K562 (cell line): ENCODE results near the gene SLC12A9. TPM values are rescaled to one million over a fixed set of nuclear protein-coding genes. Genes with fewer than 3 reads are reported as not detected.

Experiments
- HMG20B ChIP-seq: fragments of 250-450 bp; sonication (Bioruptor Pico); IDR thresholded peaks from 2 replicates; pipeline ENCODE4 v1.5.0; 2021; ENCODE audit warnings: mild to moderate bottlenecking
- KHSRP ChIP-seq: fragments of 450-650 bp; IDR thresholded peaks from 2 replicates; pipeline ENCODE4 v1.6.1; 2017
- MAFF ChIP-seq: IDR thresholded peaks from 2 replicates; pipeline ENCODE4 v1.6.1; 2012; ENCODE audit warnings: low read length, improper control_type of control experiment
- NFIX ChIP-seq: fragments of 250-450 bp; sonication (Bioruptor Pico); IDR thresholded peaks from 2 replicates; pipeline ENCODE4 v1.4.0; 2020; ENCODE audit warnings: low read depth, mild to moderate bottlenecking, moderate library complexity
- PYGO2 ChIP-seq: fragments of 450-650 bp; IDR thresholded peaks from 2 replicates; pipeline ENCODE4 v1.6.1; 2016; ENCODE audit warnings: mild to moderate bottlenecking, missing genetic modification characterization, moderate library complexity, missing compliant biosample characterization
- SMC3 ChIP-seq: conservative IDR thresholded peaks from 2 replicates; pipeline ENCODE4 v1.6.1; 2011; ENCODE audit warnings: low read depth, low read length, improper control_type of control experiment; ENCODE audit not compliant: insufficient read depth
- STAT5B ChIP-seq: fragments of 250-450 bp; sonication (Bioruptor Pico); IDR thresholded peaks from 2 replicates; pipeline ENCODE4 v1.8.0; 2021; ENCODE audit warnings: mild to moderate bottlenecking, inconsistent platforms
- TAL1 ChIP-seq: fragments of 450-650 bp; IDR thresholded peaks from 2 replicates; pipeline ENCODE4 v1.6.1; 2016; ENCODE audit warnings: mild to moderate bottlenecking
- TRIM28 ChIP-seq: fragments of 450-650 bp; IDR thresholded peaks from 2 replicates; pipeline ENCODE4 v1.6.1; 2017
- XRCC3 ChIP-seq: fragments of 450-650 bp; IDR thresholded peaks from 2 replicates; pipeline ENCODE4 v1.6.1; 2017; ENCODE audit warnings: mild to moderate bottlenecking, moderate library complexity
- ZNF165 ChIP-seq: fragments of 250-450 bp; sonication (Bioruptor Pico); IDR thresholded peaks from 2 replicates; pipeline ENCODE4 v1.4.0; 2020; ENCODE audit warnings: borderline replicate concordance
- ZNF311 ChIP-seq: fragments of 250-450 bp; sonication (Bioruptor Pico); IDR thresholded peaks from 2 replicates; pipeline ENCODE4 v1.4.0; 2020; ENCODE audit warnings: mild to moderate bottlenecking, moderate library complexity
- ZNF449 ChIP-seq: fragments of 250-450 bp; sonication (Bioruptor Pico); IDR thresholded peaks from 2 replicates; pipeline ENCODE4 v1.8.0; 2022; ENCODE audit warnings: moderate library complexity, mild to moderate bottlenecking, inconsistent platforms
- ZNF780A ChIP-seq: fragments of 250-450 bp; sonication (Bioruptor Pico); IDR thresholded peaks from 2 replicates; pipeline ENCODE4 v1.5.0; 2021; ENCODE audit warnings: mild to moderate bottlenecking
- polyA plus RNA-seq, 8 experiments: library from polyadenylated mRNA; depleted of rRNA in 4 of 8; stranded (reverse) in 5 of 8; unstranded in 3 of 8; fragments of >200 nt; fragmentation: Nextera tagmentation in 2 of 8; fragmentation: Illumina TruSeq in 1 of 8; extraction: Ambion mirVana in 2 of 8; extraction: Trizol in 1 of 8; gene quantifications; 2 replicates each; pipeline versions ENCODE4 v1.2.1 to v1.2.3, GENCODE V29; 2011 to 2014; ENCODE audit warnings: inconsistent platforms in 1 of 8, missing spikeins in 1 of 8
- total RNA-seq, 7 experiments: library from RNA; depleted of rRNA in 6 of 7; stranded (reverse); fragments of >200 nt in 6 of 7; fragmentation: Illumina TruSeq in 2 of 7; extraction: Trizol in 2 of 7; gene quantifications; 2 replicates each; pipeline versions ENCODE4 v1.2.1 to v1.2.3, GENCODE V29; 2011 to 2021; ENCODE audit warnings: low replicate concordance in 1 of 7
- TF ChIP-seq, protein P1 (sequence below), 2 experiments: fragments of 450-650 bp; formaldehyde crosslinking in 1 of 2; IDR thresholded peaks; 2 replicates each; pipeline versions ENCODE4 v1.4.0 to v1.6.1; 2014 to 2020; ENCODE audit warnings: mild to moderate bottlenecking in 2 of 2, borderline replicate concordance in 1 of 2, low read depth in 1 of 2
- TF ChIP-seq, protein P2 (sequence below): fragments of 250-450 bp; sonication (Bioruptor Pico); IDR thresholded peaks from 2 replicates; pipeline ENCODE4 v1.8.0; 2021; ENCODE audit warnings: mild to moderate bottlenecking, moderate library complexity
- TF ChIP-seq, protein P3 (sequence below): fragments of 450-650 bp; IDR thresholded peaks from 2 replicates; pipeline ENCODE4 v1.6.1; 2016; ENCODE audit warnings: antibody characterized with exemption

The SLC12A9 gene
- total and polyA plus RNA-seq, 9 of the 15 experiments (the other 6 are each of a cell fraction or from before 2014, with no cell fraction given) = 0.06 to 20.2 (median 10.7) TPM

DNA sequence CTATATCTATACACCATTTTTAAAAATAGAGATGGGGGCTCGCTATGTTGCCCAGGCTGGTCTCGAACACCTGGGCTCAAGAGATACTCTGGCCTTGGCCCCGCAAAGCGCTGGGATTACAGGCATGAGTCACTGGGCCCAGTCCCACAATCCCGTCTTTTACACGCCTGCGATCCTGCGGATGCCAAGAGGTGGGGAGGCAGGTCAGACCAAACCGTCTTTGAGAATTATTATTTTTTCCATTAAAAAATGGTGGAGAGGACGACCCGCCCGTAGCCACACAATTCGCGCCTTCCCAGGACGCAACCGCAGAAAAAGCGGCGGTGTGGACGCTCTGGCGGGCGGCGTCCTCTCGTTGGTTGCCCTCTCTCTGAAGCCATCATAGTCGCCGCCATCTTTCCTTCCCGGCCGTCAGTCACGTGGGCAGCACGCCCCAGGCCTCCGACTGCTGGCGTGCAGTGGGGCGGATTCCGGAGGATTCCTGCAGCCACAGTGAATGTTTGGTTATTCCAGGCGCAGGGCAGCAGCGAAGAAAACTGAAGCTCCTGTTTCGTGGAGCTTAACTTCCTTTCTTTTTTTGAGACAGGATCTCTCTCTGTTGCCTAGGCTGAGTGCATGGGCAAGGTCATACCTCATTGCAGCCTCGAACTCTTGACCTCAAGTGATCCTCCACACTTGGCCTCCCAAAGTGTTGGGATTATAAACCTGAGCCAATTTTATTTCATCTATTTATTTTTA is 15.2 kb upstream of the SLC12A9 start (continued):
- TF ChIP-seq NFIX (CRISPR knock-in tag) (no peak), ZNF449 (CRISPR knock-in tag) (no peak), ZNF780A (no peak), XRCC3 (no peak), PYGO2 (tag) (no peak), ZNF165 (CRISPR knock-in tag) (no peak), SMC3 (no peak), TAL1 (0 out of 2 replicates have a peak, but pooled peaks have one; percentile 4), MAFF (no peak), KHSRP (no peak), STAT5B (CRISPR knock-in tag) (no peak), HMG20B (CRISPR knock-in tag) (no peak), ZNF311 (CRISPR knock-in tag) (no peak), TRIM28 (peak; percentile 54; the same call in 1 of the 2 replicates)
- TF ChIP-seq, protein P1, sequence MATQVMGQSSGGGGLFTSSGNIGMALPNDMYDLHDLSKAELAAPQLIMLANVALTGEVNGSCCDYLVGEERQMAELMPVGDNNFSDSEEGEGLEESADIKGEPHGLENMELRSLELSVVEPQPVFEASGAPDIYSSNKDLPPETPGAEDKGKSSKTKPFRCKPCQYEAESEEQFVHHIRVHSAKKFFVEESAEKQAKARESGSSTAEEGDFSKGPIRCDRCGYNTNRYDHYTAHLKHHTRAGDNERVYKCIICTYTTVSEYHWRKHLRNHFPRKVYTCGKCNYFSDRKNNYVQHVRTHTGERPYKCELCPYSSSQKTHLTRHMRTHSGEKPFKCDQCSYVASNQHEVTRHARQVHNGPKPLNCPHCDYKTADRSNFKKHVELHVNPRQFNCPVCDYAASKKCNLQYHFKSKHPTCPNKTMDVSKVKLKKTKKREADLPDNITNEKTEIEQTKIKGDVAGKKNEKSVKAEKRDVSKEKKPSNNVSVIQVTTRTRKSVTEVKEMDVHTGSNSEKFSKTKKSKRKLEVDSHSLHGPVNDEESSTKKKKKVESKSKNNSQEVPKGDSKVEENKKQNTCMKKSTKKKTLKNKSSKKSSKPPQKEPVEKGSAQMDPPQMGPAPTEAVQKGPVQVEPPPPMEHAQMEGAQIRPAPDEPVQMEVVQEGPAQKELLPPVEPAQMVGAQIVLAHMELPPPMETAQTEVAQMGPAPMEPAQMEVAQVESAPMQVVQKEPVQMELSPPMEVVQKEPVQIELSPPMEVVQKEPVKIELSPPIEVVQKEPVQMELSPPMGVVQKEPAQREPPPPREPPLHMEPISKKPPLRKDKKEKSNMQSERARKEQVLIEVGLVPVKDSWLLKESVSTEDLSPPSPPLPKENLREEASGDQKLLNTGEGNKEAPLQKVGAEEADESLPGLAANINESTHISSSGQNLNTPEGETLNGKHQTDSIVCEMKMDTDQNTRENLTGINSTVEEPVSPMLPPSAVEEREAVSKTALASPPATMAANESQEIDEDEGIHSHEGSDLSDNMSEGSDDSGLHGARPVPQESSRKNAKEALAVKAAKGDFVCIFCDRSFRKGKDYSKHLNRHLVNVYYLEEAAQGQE (IDR thresholded peaks at IDR 0.05; ENCODE audit: borderline replicate concordance) = peak; percentile 86
- TF ChIP-seq, protein P1 (CRISPR knock-in tag; IDR thresholded peaks at IDR 0.05; ENCODE audit: low read depth) = 0 out of 2 replicates have a peak, but pooled peaks have one; percentile 16
- TF ChIP-seq, protein P2, sequence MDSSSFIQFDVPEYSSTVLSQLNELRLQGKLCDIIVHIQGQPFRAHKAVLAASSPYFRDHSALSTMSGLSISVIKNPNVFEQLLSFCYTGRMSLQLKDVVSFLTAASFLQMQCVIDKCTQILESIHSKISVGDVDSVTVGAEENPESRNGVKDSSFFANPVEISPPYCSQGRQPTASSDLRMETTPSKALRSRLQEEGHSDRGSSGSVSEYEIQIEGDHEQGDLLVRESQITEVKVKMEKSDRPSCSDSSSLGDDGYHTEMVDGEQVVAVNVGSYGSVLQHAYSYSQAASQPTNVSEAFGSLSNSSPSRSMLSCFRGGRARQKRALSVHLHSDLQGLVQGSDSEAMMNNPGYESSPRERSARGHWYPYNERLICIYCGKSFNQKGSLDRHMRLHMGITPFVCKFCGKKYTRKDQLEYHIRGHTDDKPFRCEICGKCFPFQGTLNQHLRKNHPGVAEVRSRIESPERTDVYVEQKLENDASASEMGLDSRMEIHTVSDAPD = no peak
- TF ChIP-seq, protein P3, sequence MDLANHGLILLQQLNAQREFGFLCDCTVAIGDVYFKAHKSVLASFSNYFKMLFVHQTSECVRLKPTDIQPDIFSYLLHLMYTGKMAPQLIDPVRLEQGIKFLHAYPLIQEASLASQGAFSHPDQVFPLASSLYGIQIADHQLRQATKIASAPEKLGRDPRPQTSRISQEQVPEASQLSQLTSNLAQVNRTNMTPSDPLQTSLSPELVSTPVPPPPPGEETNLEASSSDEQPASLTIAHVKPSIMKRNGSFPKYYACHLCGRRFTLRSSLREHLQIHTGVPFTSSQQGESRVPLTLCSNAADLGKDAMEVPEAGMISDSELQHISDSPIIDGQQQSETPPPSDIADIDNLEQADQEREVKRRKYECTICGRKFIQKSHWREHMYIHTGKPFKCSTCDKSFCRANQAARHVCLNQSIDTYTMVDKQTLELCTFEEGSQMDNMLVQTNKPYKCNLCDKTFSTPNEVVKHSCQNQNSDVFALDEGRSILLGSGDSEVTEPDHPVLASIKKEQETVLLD = peak; percentile 91
